Cardiac fibroblast (primary cell): ENCODE results near the gene TTLL1.

Experiments used
- DNase-seq, 2 donors: peaks; one replicate each; pipeline versions ENCODE4 v3.0.0 to v3.0.0-alpha.2; 2010; ENCODE audit warnings: low read depth in 2 of 2
- H3K4me3 ChIP-seq, 2 donors: replicated peaks in 1 of 2; 1 replicate in 1 of 2; 2 replicates in 1 of 2; pipeline ENCODE4 v1.5.1; 2011; ENCODE audit warnings: low read depth in 2 of 2, low read length in 2 of 2, mild to moderate bottlenecking in 2 of 2, moderate library complexity in 1 of 2
- CTCF ChIP-seq: IDR thresholded peaks from one replicate; pipeline ENCODE4 v1.5.1; 2011; ENCODE audit warnings: low read depth, mild to moderate bottlenecking, low read length, inconsistent platforms

The TTLL1 gene

DNA sequence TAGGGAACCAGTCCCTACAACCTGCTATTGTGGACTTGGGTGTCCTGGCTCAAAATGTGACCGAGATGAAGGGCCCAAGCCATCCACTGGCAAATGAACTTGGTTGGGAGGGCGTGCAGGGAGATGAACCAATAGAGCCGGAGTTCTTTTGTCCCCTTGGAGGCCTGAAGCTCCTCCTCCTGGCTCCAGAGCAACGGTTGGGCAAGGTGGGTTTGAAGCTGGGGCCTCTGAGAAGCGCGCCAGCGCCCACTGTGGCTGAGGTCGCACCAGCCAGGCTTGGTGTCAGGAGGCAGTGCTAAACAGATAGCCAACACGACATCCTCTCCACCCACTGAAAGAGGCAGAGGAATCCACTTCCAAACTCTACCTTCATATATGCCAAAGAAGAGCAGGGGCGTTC lies 38.2 kb downstream of the TTLL1 start:
- H3K4me3 ChIP-seq = no peak overlapping the region
- no peak for DNase-seq
- no peak for TF ChIP-seq CTCF

DNA sequence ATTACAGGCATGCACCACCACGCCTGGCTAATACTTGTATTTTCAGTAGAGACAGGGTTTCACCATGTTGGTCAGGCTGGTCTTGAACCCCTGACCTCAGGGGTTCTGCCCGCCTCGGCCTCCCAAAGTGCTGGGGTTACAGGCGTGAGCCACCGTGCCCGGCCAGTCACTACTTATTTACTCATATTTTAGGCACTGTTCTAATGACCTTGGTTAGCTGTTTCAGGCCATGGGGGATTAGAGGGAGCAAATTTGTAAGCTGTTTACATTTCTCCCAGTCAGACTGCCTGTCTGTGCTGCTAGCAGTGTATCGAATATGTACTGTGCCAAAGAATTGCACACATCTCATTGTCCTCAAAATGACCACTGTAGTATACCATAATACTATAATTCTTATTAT lies 41.6 kb downstream of the TTLL1 start:
- no peak overlapping the region for H3K4me3 ChIP-seq
- no peak for DNase-seq
- no peak for TF ChIP-seq CTCF

- H3K4me3 ChIP-seq = no peak overlapping the region
- no peak for DNase-seq
- TF ChIP-seq CTCF = no peak
These were observed 44.9 kb downstream of the TTLL1 start for GRCh38 chr22:43044290-43044712.

GRCh38 chr22:43042101-43042780 lies 47.0 kb downstream of the TTLL1 start:
- no peak for DNase-seq
- H3K4me3 ChIP-seq = no peak overlapping the region
- no peak for TF ChIP-seq CTCF

GRCh38 chr22:43039800-43040199 lies 49.4 kb downstream of the TTLL1 start:
- H3K4me3 ChIP-seq = no peak overlapping the region
- TF ChIP-seq CTCF = no peak
- DNase-seq = no peak

DNA sequence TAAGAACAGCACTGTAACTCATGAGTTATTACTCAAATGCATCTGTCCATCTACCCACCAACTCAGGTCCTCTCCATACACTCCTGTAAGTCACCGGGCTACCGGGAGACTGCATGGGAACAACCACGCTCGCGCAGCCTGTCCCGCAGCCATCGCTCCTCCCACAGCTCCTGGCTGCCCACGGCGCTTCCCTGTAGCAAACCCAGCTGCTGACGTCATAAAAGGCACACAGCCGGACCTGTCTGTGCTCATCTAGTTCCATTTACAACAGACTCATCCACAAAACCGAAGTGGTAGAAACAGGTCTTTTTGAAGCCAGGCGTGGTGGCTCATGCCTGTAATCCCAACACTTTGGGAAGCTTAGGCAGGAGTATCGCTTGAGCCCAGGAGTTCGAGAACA lies 50.9 kb downstream of the TTLL1 start:
- H3K4me3 ChIP-seq = no peak overlapping the region
- no peak for TF ChIP-seq CTCF
- no peak for DNase-seq

DNA sequence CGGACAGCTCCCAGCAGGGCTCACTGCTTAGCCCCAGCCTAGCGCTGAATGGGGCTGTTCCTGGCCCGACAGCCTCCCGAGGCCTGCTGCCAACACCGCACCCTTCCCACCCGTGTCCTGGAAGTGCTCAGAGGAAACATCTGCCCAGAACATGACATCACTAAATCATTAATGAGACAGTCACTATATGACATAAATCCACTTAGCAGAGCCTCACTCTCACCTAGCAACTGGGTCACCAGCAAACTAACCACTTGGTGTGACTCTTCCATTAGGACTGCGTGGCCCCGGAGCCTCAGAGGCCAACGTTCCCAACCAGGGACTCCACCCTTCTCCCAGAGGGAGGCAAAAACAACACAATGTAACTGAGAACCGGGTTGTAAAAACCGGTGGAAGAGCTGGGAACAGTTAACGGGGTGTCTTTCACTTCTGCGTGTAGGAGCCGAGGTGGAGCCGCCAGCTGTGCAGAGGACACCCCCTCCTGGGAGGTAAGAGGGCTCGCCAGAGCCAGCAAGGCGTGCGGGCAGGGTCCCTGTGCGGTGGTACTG lies 52.8 kb downstream of the TTLL1 start:
- peak; percentile 81 to 91 for DNase-seq

More for the DNA sequence above, 52.8 kb downstream of the TTLL1 start:
- no peak for TF ChIP-seq CTCF
- H3K4me3 ChIP-seq = no peak overlapping the region
